HepG2 (cell line): ENCODE data around the gene MAGI1. TPM values are rescaled to one million over a fixed set of nuclear protein-coding genes. Genes with fewer than 3 reads are reported as not detected.
A peak's percentile ranks its signal among the peaks of the same experiment; 100 is the strongest.

Experiments used
- AFF4 ChIP-seq: sonication (generic); formaldehyde crosslinking; IDR thresholded peaks from 2 replicates; pipeline ENCODE4 v1.4.0; 2020; ENCODE audit warnings: missing genetic modification reagents
- CBFB ChIP-seq: sonication (generic); formaldehyde crosslinking; IDR thresholded peaks from 2 replicates; pipeline ENCODE4 v1.4.0; 2020; ENCODE audit warnings: missing genetic modification reagents
- CBX1 ChIP-seq: IDR thresholded peaks from one replicate; pipeline ENCODE4 v1.6.1; 2016; ENCODE audit warnings: antibody characterized with exemption, low read depth
- HCFC1 ChIP-seq: fragments of 150-350 bp; IDR thresholded peaks from 2 replicates; pipeline ENCODE4 v1.6.1; 2014; ENCODE audit warnings: low read depth, low read length
- HOMEZ ChIP-seq: IDR thresholded peaks from 2 replicates; pipeline ENCODE4 v1.6.1; 2016; ENCODE audit warnings: low read depth
- LBX2 ChIP-seq: sonication (generic); formaldehyde crosslinking; IDR thresholded peaks from 2 replicates; pipeline ENCODE4 v1.5.0; 2020; ENCODE audit warnings: missing genetic modification reagents, mild to moderate bottlenecking, borderline replicate concordance
- MEIS1 ChIP-seq: sonication (generic); formaldehyde crosslinking; IDR thresholded peaks from 2 replicates; pipeline ENCODE4 v1.9.0; 2021; ENCODE audit warnings: mild to moderate bottlenecking, missing genetic modification reagents, moderate library complexity, borderline replicate concordance
- NFE2 ChIP-seq: sonication (generic); formaldehyde crosslinking; IDR thresholded peaks from 2 replicates; pipeline ENCODE4 v1.4.0; 2020; ENCODE audit warnings: missing genetic modification reagents
- NR2F1 ChIP-seq, 2 experiments: fragments of 450-650 bp in 1 of 2; formaldehyde crosslinking in 1 of 2; IDR thresholded peaks; 2 replicates each; pipeline versions ENCODE4 v1.5.0 to v1.6.1; 2016 to 2020; ENCODE audit warnings: mild to moderate bottlenecking in 1 of 2, missing compliant biosample characterization in 1 of 2, missing genetic modification reagents in 1 of 2, moderate library complexity in 1 of 2
- POLR2AphosphoS2 ChIP-seq: IDR thresholded peaks from 2 replicates; pipeline ENCODE4 v1.6.1; 2011; ENCODE audit warnings: low read depth, low read length, improper control_type of control experiment
- RARA ChIP-seq: IDR thresholded peaks from 2 replicates; pipeline ENCODE4 v1.6.1; 2016; ENCODE audit warnings: missing genetic modification reagents, missing compliant biosample characterization
- SOX6 ChIP-seq, 2 experiments: fragments of 450-650 bp in 1 of 2; sonication (generic) in 1 of 2; formaldehyde crosslinking in 1 of 2; IDR thresholded peaks; 2 replicates each; pipeline versions ENCODE4 v1.4.0 to v1.6.1; 2017 to 2020; ENCODE audit warnings: antibody characterized with exemption in 1 of 2, mild to moderate bottlenecking in 1 of 2, missing genetic modification reagents in 1 of 2
- SP1 ChIP-seq, 2 experiments: fragments of 450-650 bp in 1 of 2; sonication (generic) in 1 of 2; formaldehyde crosslinking in 1 of 2; IDR thresholded peaks; 2 replicates each; pipeline versions ENCODE4 v1.4.0 to v1.6.1; 2016 to 2020; ENCODE audit warnings: missing genetic modification reagents in 1 of 2
- TOE1 ChIP-seq: sonication (generic); formaldehyde crosslinking; IDR thresholded peaks from 2 replicates; pipeline ENCODE4 v1.4.0; 2020; ENCODE audit warnings: mild to moderate bottlenecking, missing genetic modification reagents
- ZKSCAN1 ChIP-seq: fragments of 150-350 bp; IDR thresholded peaks from 2 replicates; pipeline ENCODE4 v1.6.1; 2014; ENCODE audit warnings: low read length
- ZNF142 ChIP-seq: sonication (generic); formaldehyde crosslinking; IDR thresholded peaks from 2 replicates; pipeline ENCODE4 v1.4.0; 2020; ENCODE audit warnings: missing genetic modification reagents
- ZNF207 ChIP-seq: fragments of 450-650 bp; IDR thresholded peaks from 2 replicates; pipeline ENCODE4 v1.6.1; 2016; ENCODE audit warnings: antibody characterized with exemption, borderline replicate concordance
- ZNF337 ChIP-seq: sonication (generic); formaldehyde crosslinking; IDR thresholded peaks from 2 replicates; pipeline ENCODE4 v1.5.1; 2020; ENCODE audit warnings: missing genetic modification reagents, low read depth, mild to moderate bottlenecking, borderline replicate concordance
- ZNF75D ChIP-seq: sonication (generic); formaldehyde crosslinking; IDR thresholded peaks from 2 replicates; pipeline ENCODE4 v1.8.1; 2023; ENCODE audit warnings: missing genetic modification reagents, mild to moderate bottlenecking, borderline replicate concordance
- ZSCAN25 ChIP-seq: sonication (generic); formaldehyde crosslinking; IDR thresholded peaks from 2 replicates; pipeline ENCODE4 v1.8.0; 2022; ENCODE audit warnings: mild to moderate bottlenecking, missing genetic modification reagents
- polyA plus RNA-seq, 8 experiments: library from polyadenylated mRNA; depleted of rRNA in 3 of 8; stranded (reverse) in 7 of 8; unstranded in 1 of 8; fragments of >200 nt; fragmentation: Illumina TruSeq in 4 of 8; extraction: Trizol in 4 of 8; gene quantifications; 2 replicates each; pipeline versions ENCODE4 v1.2.1 to v1.2.3, GENCODE V29; 2011 to 2016; ENCODE audit warnings: low read depth in 4 of 8, missing spikeins in 1 of 8, mixed read lengths in 1 of 8; ENCODE audit not compliant: insufficient read depth in 1 of 8
- total RNA-seq, 5 experiments: library from RNA; depleted of rRNA; stranded (reverse); fragments of >200 nt; fragmentation: Illumina TruSeq; extraction: Trizol; gene quantifications; 2 replicates each; pipeline ENCODE4 v1.2.3, GENCODE V29; 2016; ENCODE audit warnings: low read depth in 1 of 5

Gene MAGI1
- total and polyA plus RNA-seq, 2 of the 13 experiments (the other 11 are each of a cell fraction or from before 2014, with no cell fraction given), result 22.2 to 26.0 TPM

GRCh38 chr3:65856907-65857306 is 181.8 kb downstream of the MAGI1 start (continued):
- TF ChIP-seq ZKSCAN1 (no peak), ZNF142 (CRISPR knock-in tag) (no peak), ZNF207 (no peak), POLR2AphosphoS2 (no peak), SOX6 (IDR thresholded peaks at IDR 0.05) (no peak), SOX6 (CRISPR knock-in tag; IDR thresholded peaks at IDR 0.05) (peak; percentile 57), TOE1 (CRISPR knock-in tag) (no peak), AFF4 (CRISPR knock-in tag) (no peak), ZNF337 (CRISPR knock-in tag) (no peak), ZNF75D (CRISPR knock-in tag) (no peak), CBFB (CRISPR knock-in tag) (no peak), MEIS1 (CRISPR knock-in tag) (no peak), SP1 (IDR thresholded peaks at IDR 0.05) (no peak), SP1 (CRISPR knock-in tag; IDR thresholded peaks at IDR 0.05) (no peak), ZSCAN25 (CRISPR knock-in tag) (peak; percentile 38; the same call in 1 of the 2 replicates), LBX2 (CRISPR knock-in tag) (no peak), HCFC1 (no peak), RARA (peak; percentile 72), HOMEZ (CRISPR knock-in tag) (peak; percentile 56; the same call in 1 of the 2 replicates), CBX1 (no peak), NFE2 (no peak), NR2F1 (CRISPR knock-in tag; IDR thresholded peaks at IDR 0.05) (peak; percentile 25 to 52; a peak in 1 of 4 replicates)
